K562 (cell line): ENCODE data around the gene ELF3. TPM values are rescaled to one million over a fixed set of nuclear protein-coding genes. Genes with fewer than 3 reads are reported as not detected.
A peak's percentile ranks its signal among the peaks of the same experiment; 100 is the strongest.

Experiments used
- CTBP1 ChIP-seq: fragments of 450-650 bp; IDR thresholded peaks from 2 replicates; pipeline ENCODE4 v1.6.1; 2016; ENCODE audit warnings: borderline replicate concordance
- ELF2 ChIP-seq: fragments of 250-450 bp; sonication (Bioruptor Pico); IDR thresholded peaks from 2 replicates; pipeline ENCODE4 v1.5.0; 2021; ENCODE audit warnings: mild to moderate bottlenecking
- ELF4 ChIP-seq: fragments of 450-650 bp; formaldehyde crosslinking; IDR thresholded peaks from 2 replicates; pipeline ENCODE4 v1.4.0; 2022; ENCODE audit warnings: missing genetic modification characterization
- EP300 ChIP-seq: IDR thresholded peaks from 2 replicates; pipeline ENCODE4 v1.6.1; 2012; ENCODE audit warnings: low read length, improper control_type of control experiment
- FIP1L1 ChIP-seq: fragments of 200-400 bp; formaldehyde crosslinking; IDR thresholded peaks from 2 replicates; pipeline ENCODE4 v1.6.1; 2018; ENCODE audit warnings: mild to moderate bottlenecking, low read depth, low read length; ENCODE audit not compliant: poor library complexity, severe bottlenecking
- GTF2F1 ChIP-seq: IDR thresholded peaks from 2 replicates; pipeline ENCODE4 v1.6.1; 2011; ENCODE audit warnings: low read depth, low read length, improper control_type of control experiment
- HIVEP1 ChIP-seq: fragments of 250-450 bp; sonication (Bioruptor Pico); IDR thresholded peaks from 2 replicates; pipeline ENCODE4 v1.4.0; 2020; ENCODE audit warnings: mild to moderate bottlenecking
- KLF1 ChIP-seq: fragments of 450-650 bp; IDR thresholded peaks from 2 replicates; pipeline ENCODE4 v1.6.1; 2016; ENCODE audit warnings: missing genetic modification characterization, missing compliant biosample characterization
- MAZ ChIP-seq, 2 experiments: fragments of 450-650 bp in 1 of 2; sonication (generic) in 1 of 2; formaldehyde crosslinking; IDR thresholded peaks in 1 of 2; conservative IDR thresholded peaks in 1 of 2; 2 replicates each; pipeline versions ENCODE4 v1.4.0 to v1.5.0; 2020; ENCODE audit warnings: mild to moderate bottlenecking in 1 of 2, missing genetic modification reagents in 1 of 2
- MCM7 ChIP-seq, 2 experiments: fragments of 450-650 bp; IDR thresholded peaks; 2 replicates each; pipeline ENCODE4 v1.6.1; 2016 to 2018
- RBM14 ChIP-seq: fragments of 200-400 bp; formaldehyde crosslinking; IDR thresholded peaks from 2 replicates; pipeline ENCODE4 v1.6.1; 2018; ENCODE audit warnings: low read depth, mild to moderate bottlenecking, low read length, moderate library complexity, borderline replicate concordance; ENCODE audit not compliant: insufficient read depth
- RCOR1 ChIP-seq, 2 experiments: IDR thresholded peaks; 2 replicates each; pipeline ENCODE4 v1.6.1; 2012; ENCODE audit warnings: low read depth in 2 of 2, low read length in 2 of 2, borderline replicate concordance in 1 of 2, improper control_type of control experiment in 1 of 2
- ZEB2 ChIP-seq: fragments of 450-650 bp; IDR thresholded peaks from 2 replicates; pipeline ENCODE4 v1.6.1; 2016
- ZNF124 ChIP-seq: sonication (generic); formaldehyde crosslinking; IDR thresholded peaks from 2 replicates; pipeline ENCODE4 v1.8.1; 2022; ENCODE audit warnings: missing genetic modification reagents
- ZNF212 ChIP-seq: fragments of 450-650 bp; formaldehyde crosslinking; IDR thresholded peaks from 2 replicates; pipeline ENCODE4 v1.4.0; 2020; ENCODE audit warnings: mild to moderate bottlenecking
- ZNF253 ChIP-seq: fragments of 250-450 bp; sonication (Bioruptor Pico); conservative IDR thresholded peaks from 2 replicates; pipeline ENCODE4 v1.6.1; 2021; ENCODE audit warnings: mild to moderate bottlenecking
- polyA plus RNA-seq, 8 experiments: library from polyadenylated mRNA; depleted of rRNA in 4 of 8; stranded (reverse) in 5 of 8; unstranded in 3 of 8; fragments of >200 nt; fragmentation: Nextera tagmentation in 2 of 8; fragmentation: Illumina TruSeq in 1 of 8; extraction: Ambion mirVana in 2 of 8; extraction: Trizol in 1 of 8; gene quantifications; 2 replicates each; pipeline versions ENCODE4 v1.2.1 to v1.2.3, GENCODE V29; 2011 to 2014; ENCODE audit warnings: inconsistent platforms in 1 of 8, missing spikeins in 1 of 8
- total RNA-seq, 7 experiments: library from RNA; depleted of rRNA in 6 of 7; stranded (reverse); fragments of >200 nt in 6 of 7; fragmentation: Illumina TruSeq in 2 of 7; extraction: Trizol in 2 of 7; gene quantifications; 2 replicates each; pipeline versions ENCODE4 v1.2.1 to v1.2.3, GENCODE V29; 2011 to 2021; ENCODE audit warnings: low replicate concordance in 1 of 7
- TF ChIP-seq, protein P1 (sequence below): fragments of 250-450 bp; sonication (Bioruptor Pico); IDR thresholded peaks from 2 replicates; pipeline ENCODE4 v1.5.0; 2020; ENCODE audit warnings: mild to moderate bottlenecking
- TF ChIP-seq, protein P2 (sequence below): sonication (generic); formaldehyde crosslinking; IDR thresholded peaks from 2 replicates; pipeline ENCODE4 v1.8.0; 2023; ENCODE audit warnings: missing genetic modification reagents, mild to moderate bottlenecking, borderline replicate concordance
- TF ChIP-seq, protein P3 (sequence below): sonication (generic); formaldehyde crosslinking; IDR thresholded peaks from 2 replicates; pipeline ENCODE4 v1.8.0; 2022; ENCODE audit warnings: mild to moderate bottlenecking, missing genetic modification reagents
- TF ChIP-seq, protein P4 (sequence below): fragments of 250-450 bp; sonication (Bioruptor Pico); IDR thresholded peaks from 2 replicates; pipeline ENCODE4 v1.9.0; 2021; ENCODE audit warnings: mild to moderate bottlenecking, inconsistent platforms

The ELF3 gene
- total and polyA plus RNA-seq, 9 of the 15 experiments (the other 6 are each of a cell fraction or from before 2014, with no cell fraction given): 0.03 to 1.2 (median 0.07) TPM; not detected in 4

DNA sequence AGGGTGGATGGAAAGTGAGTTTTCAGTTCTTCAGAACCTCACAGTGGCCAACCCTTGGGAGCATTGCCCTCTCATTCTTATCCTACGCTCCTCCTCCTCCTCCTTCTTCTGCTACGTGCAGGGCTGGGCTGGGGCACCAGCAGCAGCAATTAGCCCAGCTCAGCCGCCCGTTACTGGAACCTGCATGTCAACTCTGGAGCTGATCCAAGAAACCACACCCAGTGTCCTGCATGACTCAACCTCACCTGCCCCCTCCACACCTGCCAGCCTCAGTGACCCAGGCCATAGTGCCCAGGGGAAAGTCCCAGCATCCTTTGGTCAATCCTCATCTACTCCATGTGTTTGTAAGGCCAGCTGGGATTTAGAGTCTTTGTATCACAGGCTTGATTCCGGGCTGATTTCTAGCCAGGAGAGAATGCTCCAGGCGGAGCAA, 12.6 kb downstream of the ELF3 start (continued):
- TF ChIP-seq ZNF253 (CRISPR knock-in tag) (no peak), ELF2 (CRISPR knock-in tag) (no peak), HIVEP1 (CRISPR knock-in tag) (no peak), EP300 (no peak), ZEB2 (peak; percentile 81), MCM7 (IDR thresholded peaks at IDR 0.05) (no peak), ZNF124 (CRISPR knock-in tag) (no peak), KLF1 (tag) (no peak), MAZ (CRISPR knock-in tag; conservative IDR thresholded peaks at IDR 0.05 in 1 of 2, IDR thresholded peaks at IDR 0.05 in 1 of 2) (no peak), ELF4 (CRISPR knock-in tag) (no peak), ZNF212 (CRISPR knock-in tag) (no peak), RBM14 (no peak), CTBP1 (peak; percentile 51; the same call in 1 of the 2 replicates), FIP1L1 (no peak), GTF2F1 (no peak), RCOR1 (IDR thresholded peaks at IDR 0.05; ENCODE audit: borderline replicate concordance in 1 of 2, low read depth in 2 of 2, low read length in 2 of 2) (no peak)
- TF ChIP-seq, protein P1, sequence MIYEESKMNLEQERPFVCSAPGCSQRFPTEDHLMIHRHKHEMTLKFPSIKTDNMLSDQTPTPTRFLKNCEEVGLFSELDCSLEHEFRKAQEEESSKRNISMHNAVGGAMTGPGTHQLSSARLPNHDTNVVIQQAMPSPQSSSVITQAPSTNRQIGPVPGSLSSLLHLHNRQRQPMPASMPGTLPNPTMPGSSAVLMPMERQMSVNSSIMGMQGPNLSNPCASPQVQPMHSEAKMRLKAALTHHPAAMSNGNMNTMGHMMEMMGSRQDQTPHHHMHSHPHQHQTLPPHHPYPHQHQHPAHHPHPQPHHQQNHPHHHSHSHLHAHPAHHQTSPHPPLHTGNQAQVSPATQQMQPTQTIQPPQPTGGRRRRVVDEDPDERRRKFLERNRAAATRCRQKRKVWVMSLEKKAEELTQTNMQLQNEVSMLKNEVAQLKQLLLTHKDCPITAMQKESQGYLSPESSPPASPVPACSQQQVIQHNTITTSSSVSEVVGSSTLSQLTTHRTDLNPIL (CRISPR knock-in tag): no peak
- TF ChIP-seq, protein P2, sequence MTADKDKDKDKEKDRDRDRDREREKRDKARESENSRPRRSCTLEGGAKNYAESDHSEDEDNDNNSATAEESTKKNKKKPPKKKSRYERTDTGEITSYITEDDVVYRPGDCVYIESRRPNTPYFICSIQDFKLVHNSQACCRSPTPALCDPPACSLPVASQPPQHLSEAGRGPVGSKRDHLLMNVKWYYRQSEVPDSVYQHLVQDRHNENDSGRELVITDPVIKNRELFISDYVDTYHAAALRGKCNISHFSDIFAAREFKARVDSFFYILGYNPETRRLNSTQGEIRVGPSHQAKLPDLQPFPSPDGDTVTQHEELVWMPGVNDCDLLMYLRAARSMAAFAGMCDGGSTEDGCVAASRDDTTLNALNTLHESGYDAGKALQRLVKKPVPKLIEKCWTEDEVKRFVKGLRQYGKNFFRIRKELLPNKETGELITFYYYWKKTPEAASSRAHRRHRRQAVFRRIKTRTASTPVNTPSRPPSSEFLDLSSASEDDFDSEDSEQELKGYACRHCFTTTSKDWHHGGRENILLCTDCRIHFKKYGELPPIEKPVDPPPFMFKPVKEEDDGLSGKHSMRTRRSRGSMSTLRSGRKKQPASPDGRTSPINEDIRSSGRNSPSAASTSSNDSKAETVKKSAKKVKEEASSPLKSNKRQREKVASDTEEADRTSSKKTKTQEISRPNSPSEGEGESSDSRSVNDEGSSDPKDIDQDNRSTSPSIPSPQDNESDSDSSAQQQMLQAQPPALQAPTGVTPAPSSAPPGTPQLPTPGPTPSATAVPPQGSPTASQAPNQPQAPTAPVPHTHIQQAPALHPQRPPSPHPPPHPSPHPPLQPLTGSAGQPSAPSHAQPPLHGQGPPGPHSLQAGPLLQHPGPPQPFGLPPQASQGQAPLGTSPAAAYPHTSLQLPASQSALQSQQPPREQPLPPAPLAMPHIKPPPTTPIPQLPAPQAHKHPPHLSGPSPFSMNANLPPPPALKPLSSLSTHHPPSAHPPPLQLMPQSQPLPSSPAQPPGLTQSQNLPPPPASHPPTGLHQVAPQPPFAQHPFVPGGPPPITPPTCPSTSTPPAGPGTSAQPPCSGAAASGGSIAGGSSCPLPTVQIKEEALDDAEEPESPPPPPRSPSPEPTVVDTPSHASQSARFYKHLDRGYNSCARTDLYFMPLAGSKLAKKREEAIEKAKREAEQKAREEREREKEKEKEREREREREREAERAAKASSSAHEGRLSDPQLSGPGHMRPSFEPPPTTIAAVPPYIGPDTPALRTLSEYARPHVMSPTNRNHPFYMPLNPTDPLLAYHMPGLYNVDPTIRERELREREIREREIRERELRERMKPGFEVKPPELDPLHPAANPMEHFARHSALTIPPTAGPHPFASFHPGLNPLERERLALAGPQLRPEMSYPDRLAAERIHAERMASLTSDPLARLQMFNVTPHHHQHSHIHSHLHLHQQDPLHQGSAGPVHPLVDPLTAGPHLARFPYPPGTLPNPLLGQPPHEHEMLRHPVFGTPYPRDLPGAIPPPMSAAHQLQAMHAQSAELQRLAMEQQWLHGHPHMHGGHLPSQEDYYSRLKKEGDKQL (CRISPR knock-in tag): no peak
- TF ChIP-seq, protein P3, sequence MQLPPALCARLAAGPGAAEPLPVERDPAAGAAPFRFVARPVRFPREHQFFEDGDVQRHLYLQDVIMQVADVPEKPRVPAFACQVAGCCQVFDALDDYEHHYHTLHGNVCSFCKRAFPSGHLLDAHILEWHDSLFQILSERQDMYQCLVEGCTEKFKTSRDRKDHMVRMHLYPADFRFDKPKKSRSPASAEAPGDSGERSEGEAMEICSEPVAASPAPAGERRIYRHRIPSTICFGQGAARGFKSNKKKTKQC (CRISPR knock-in tag): no peak
- TF ChIP-seq, protein P4, sequence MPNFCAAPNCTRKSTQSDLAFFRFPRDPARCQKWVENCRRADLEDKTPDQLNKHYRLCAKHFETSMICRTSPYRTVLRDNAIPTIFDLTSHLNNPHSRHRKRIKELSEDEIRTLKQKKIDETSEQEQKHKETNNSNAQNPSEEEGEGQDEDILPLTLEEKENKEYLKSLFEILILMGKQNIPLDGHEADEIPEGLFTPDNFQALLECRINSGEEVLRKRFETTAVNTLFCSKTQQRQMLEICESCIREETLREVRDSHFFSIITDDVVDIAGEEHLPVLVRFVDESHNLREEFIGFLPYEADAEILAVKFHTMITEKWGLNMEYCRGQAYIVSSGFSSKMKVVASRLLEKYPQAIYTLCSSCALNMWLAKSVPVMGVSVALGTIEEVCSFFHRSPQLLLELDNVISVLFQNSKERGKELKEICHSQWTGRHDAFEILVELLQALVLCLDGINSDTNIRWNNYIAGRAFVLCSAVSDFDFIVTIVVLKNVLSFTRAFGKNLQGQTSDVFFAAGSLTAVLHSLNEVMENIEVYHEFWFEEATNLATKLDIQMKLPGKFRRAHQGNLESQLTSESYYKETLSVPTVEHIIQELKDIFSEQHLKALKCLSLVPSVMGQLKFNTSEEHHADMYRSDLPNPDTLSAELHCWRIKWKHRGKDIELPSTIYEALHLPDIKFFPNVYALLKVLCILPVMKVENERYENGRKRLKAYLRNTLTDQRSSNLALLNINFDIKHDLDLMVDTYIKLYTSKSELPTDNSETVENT (CRISPR knock-in tag): no peak
